Measurements from ENCODE around the gene GALNT7. TPM values are rescaled to one million over a fixed set of nuclear protein-coding genes. Genes with fewer than 3 reads are reported as not detected.

Gene GALNT7
- total RNA-seq, 1 experiment from 2014 or later, result 13.8 TPM

- DNase-seq (no peak), ATAC-seq (no peak)
- Histone ChIP-seq H3K27me3 (ENCODE audit: low read length) (no peaks in the 10 kb centered on the region), H3F3A (ENCODE audit: low read length, unreplicated experiment) (no peaks in the 10 kb centered on the region), H3K79me2 (ENCODE audit: low read length) (peaks cover 10% of the 10 kb centered on the region; the same call in 1 of the 2 replicates), H4K20me1 (ENCODE audit: low read length) (no peaks in the 10 kb centered on the region), H3K4me3 (ENCODE audit: low read length) (no peak overlapping the region), H3K9ac (ENCODE audit: low read length) (no peak overlapping the region), H3K4me1 (ENCODE audit: insufficient read depth, low read length) (peaks cover 24% of the 10 kb centered on the region), H3K9me3 (ENCODE audit: low read length) (no peaks in the 10 kb centered on the region), H3K36me3 (ENCODE audit: low read depth, low read length) (no peaks in the 10 kb centered on the region), H3K9me2 (replicated peaks; ENCODE audit: low read length) (no peaks in the 10 kb centered on the region), H2AFZ (ENCODE audit: low read length) (no peak overlapping the region), H3K27ac (ENCODE audit: low read length) (no peak overlapping the region), H3K4me2 (ENCODE audit: low read length) (no peak overlapping the region)
- POLR2A ChIA-PET (ENCODE audit: unreplicated experiment), result no interaction called here
- CTCF ChIA-PET, result no interaction called here
- TF ChIP-seq EZH2 (IDR thresholded peaks at IDR 0.05; ENCODE audit: low read length, unreplicated experiment) (no peak), CTCF (conservative IDR thresholded peaks at IDR 0.05; ENCODE audit: low read depth, low read length) (no peak), EZH2phosphoT487 (IDR thresholded peaks at IDR 0.05; ENCODE audit: borderline replicate concordance, low read length) (no peak)
- intact Hi-C loops (cut with micrococcal nuclease), result no loop called here
- no TSS peak for BruUV-seq (replicated peaks)
Measured at GRCh38 chr4:173246719-173247118, 78.1 kb downstream of the GALNT7 start.

- Histone ChIP-seq H3K27ac (ENCODE audit: low read length) (no peak overlapping the region), H3K4me2 (ENCODE audit: low read length) (no peak overlapping the region), H3K27me3 (ENCODE audit: low read length) (no peaks in the 10 kb centered on the region), H4K20me1 (ENCODE audit: low read length) (no peaks in the 10 kb centered on the region), H3K9ac (ENCODE audit: low read length) (no peak overlapping the region), H3F3A (ENCODE audit: low read length, unreplicated experiment) (no peaks in the 10 kb centered on the region), H3K79me2 (ENCODE audit: low read length) (peaks cover 10% of the 10 kb centered on the region; the same call in 1 of the 2 replicates), H3K36me3 (ENCODE audit: low read depth, low read length) (no peaks in the 10 kb centered on the region), H2AFZ (ENCODE audit: low read length) (no peak overlapping the region), H3K4me1 (ENCODE audit: insufficient read depth, low read length) (peaks cover 29% of the 10 kb centered on the region), H3K4me3 (ENCODE audit: low read length) (no peak overlapping the region), H3K9me2 (replicated peaks; ENCODE audit: low read length) (no peaks in the 10 kb centered on the region), H3K9me3 (ENCODE audit: low read length) (no peaks in the 10 kb centered on the region)
- DNase-seq (no peak), ATAC-seq (no peak)
- intact Hi-C loops (cut with micrococcal nuclease), result no loop called here
- ChIA-PET CTCF (no interaction called here), POLR2A (ENCODE audit: unreplicated experiment) (no interaction called here)
- no TSS peak for BruUV-seq (replicated peaks)
- no peak for TF ChIP-seq EZH2 (IDR thresholded peaks at IDR 0.05; ENCODE audit: low read length, unreplicated experiment)
- TF ChIP-seq EZH2phosphoT487 (IDR thresholded peaks at IDR 0.05; ENCODE audit: borderline replicate concordance, low read length), result no peak
- no peak for TF ChIP-seq CTCF (conservative IDR thresholded peaks at IDR 0.05; ENCODE audit: low read depth, low read length)
Measured at GRCh38 chr4:173247321-173247720, 78.7 kb downstream of the GALNT7 start.

- Histone ChIP-seq H3K4me1 (ENCODE audit: insufficient read depth, low read length) (peaks cover 22% of the 10 kb centered on the region), H3K4me3 (ENCODE audit: low read length) (no peak overlapping the region), H4K20me1 (ENCODE audit: low read length) (no peaks in the 10 kb centered on the region), H3K9ac (ENCODE audit: low read length) (no peak overlapping the region), H3K9me2 (replicated peaks; ENCODE audit: low read length) (no peaks in the 10 kb centered on the region), H3K36me3 (ENCODE audit: low read depth, low read length) (0 out of 2 replicates have a peak, but pooled peaks cover 5% of the 10 kb centered on the region), H3K4me2 (ENCODE audit: low read length) (no peak overlapping the region), H3K9me3 (ENCODE audit: low read length) (no peaks in the 10 kb centered on the region), H3F3A (ENCODE audit: low read length, unreplicated experiment) (no peaks in the 10 kb centered on the region), H3K27ac (ENCODE audit: low read length) (no peak overlapping the region), H3K27me3 (ENCODE audit: low read length) (no peaks in the 10 kb centered on the region), H3K79me2 (ENCODE audit: low read length) (peaks cover 14% of the 10 kb centered on the region; the same call in 1 of the 2 replicates), H2AFZ (ENCODE audit: low read length) (no peak overlapping the region)
- ATAC-seq (no peak), DNase-seq (no peak)
- CTCF ChIA-PET, result no interaction called here
- intact Hi-C loops (cut with micrococcal nuclease), result no loop called here
- no peak for TF ChIP-seq EZH2 (IDR thresholded peaks at IDR 0.05; ENCODE audit: low read length, unreplicated experiment)
- no peak for TF ChIP-seq CTCF (conservative IDR thresholded peaks at IDR 0.05; ENCODE audit: low read depth, low read length)
- no peak for TF ChIP-seq EZH2phosphoT487 (IDR thresholded peaks at IDR 0.05; ENCODE audit: borderline replicate concordance, low read length)
- BruUV-seq (replicated peaks), result no TSS peak
- POLR2A ChIA-PET (ENCODE audit: unreplicated experiment), result no interaction called here
Measured at GRCh38 chr4:173248690-173249089, 80.1 kb downstream of the GALNT7 start.

Data from PC-3 (cell line).